ENCODE results near the gene PFDN1. TPM values are rescaled to one million over a fixed set of nuclear protein-coding genes. Genes with fewer than 3 reads are reported as not detected.

PFDN1 gene
- total RNA-seq, 2 experiments from 2014 or later, result 62.4 to 64.7 TPM

GRCh38 chr5:140328036-140328764, 25.3 kb upstream of the PFDN1 start:
- Mint-ChIP-seq H3K27ac (no peak overlapping the region), H3K36me3 (ENCODE audit: low read depth) (peaks cover 21% of the 10 kb centered on the region), H3K9me3 (ENCODE audit: insufficient read depth) (no peaks in the 10 kb centered on the region), H3K4me3 (no peak overlapping the region), H3K4me1 (ENCODE audit: low read depth) (no peaks in the 10 kb centered on the region), H3K27me3 (ENCODE audit: low read depth) (peaks cover 6% of the 10 kb centered on the region)
- no peak for ATAC-seq
- ChIA-PET POLR2A (interaction anchor here (0.7 to 1.1 kb wide), 2 partner anchors 8 to 186 kb away, joined by 3 to 4 read pairs; no protein-coding TSS in a partner anchor), CTCF (interaction anchor here (0.8 to 3.5 kb wide), 6 partner anchors 10 to 84 kb away, joined by 3 to 18 read pairs (median 5); partner anchors contain the start of gene HBEGF)
- DNase-seq, result no peak

- ChIA-PET POLR2A (interaction anchor here (1.1 kb wide), 1 partner anchor 8 kb away, joined by 4 read pairs; no protein-coding TSS in a partner anchor), CTCF (interaction anchor here (0.8 to 3.5 kb wide), 5 partner anchors 10 to 32 kb away, joined by 3 to 18 read pairs (median 5); partner anchors contain the start of gene HBEGF)
- Mint-ChIP-seq H3K4me1 (ENCODE audit: low read depth) (no peaks in the 10 kb centered on the region), H3K27ac (no peak overlapping the region), H3K36me3 (ENCODE audit: low read depth) (peaks cover 15% of the 10 kb centered on the region), H3K4me3 (no peak overlapping the region), H3K9me3 (ENCODE audit: insufficient read depth) (no peaks in the 10 kb centered on the region), H3K27me3 (ENCODE audit: low read depth) (peaks cover 6% of the 10 kb centered on the region)
- DNase-seq (no peak), ATAC-seq (no peak)
Measured at GRCh38 chr5:140327589-140327988, 24.7 kb upstream of the PFDN1 start.

- Mint-ChIP-seq H3K4me1 (ENCODE audit: low read depth) (no peaks in the 10 kb centered on the region), H3K27ac (no peak overlapping the region), H3K4me3 (no peak overlapping the region), H3K36me3 (ENCODE audit: low read depth) (no peaks in the 10 kb centered on the region), H3K27me3 (ENCODE audit: low read depth) (peaks cover 6% of the 10 kb centered on the region), H3K9me3 (ENCODE audit: insufficient read depth) (no peaks in the 10 kb centered on the region)
- ChIA-PET POLR2A (no interaction called here), CTCF (no interaction called here)
- no peak for ATAC-seq
- DNase-seq, result no peak
Measured at GRCh38 chr5:140325486-140325885, 22.6 kb upstream of the PFDN1 start.

- Mint-ChIP-seq H3K36me3 (ENCODE audit: low read depth) (no peaks in the 10 kb centered on the region), H3K27me3 (ENCODE audit: low read depth) (peaks cover 6% of the 10 kb centered on the region), H3K4me3 (no peak overlapping the region), H3K9me3 (ENCODE audit: insufficient read depth) (no peaks in the 10 kb centered on the region), H3K4me1 (ENCODE audit: low read depth) (no peaks in the 10 kb centered on the region), H3K27ac (no peak overlapping the region)
- ATAC-seq (no peak), DNase-seq (no peak)
- ChIA-PET CTCF (interaction anchor here (1.5 kb wide), 1 partner anchor 80 kb away, joined by 5 read pairs; no protein-coding TSS in a partner anchor), POLR2A (no interaction called here)
Measured at GRCh38 chr5:140324617-140325241, 21.8 kb upstream of the PFDN1 start.

- CTCF ChIA-PET, result interaction anchor here (1.5 kb wide), 1 partner anchor 79 kb away, joined by 5 read pairs; no protein-coding TSS in a partner anchor
Measured at GRCh38 chr5:140324041-140324600, 21.2 kb upstream of the PFDN1 start.

GRCh38 chr5:140322751-140323731, 20.1 kb upstream of the PFDN1 start:
- ChIA-PET POLR2A (no interaction called here), CTCF (interaction anchor here (1.5 to 1.6 kb wide), 2 partner anchors 29 to 78 kb away, joined by 5 read pairs; no protein-coding TSS in a partner anchor)
- no peaks in the 10 kb centered on the region for H3K4me1 Mint-ChIP-seq (ENCODE audit: low read depth)
- H3K9me3 Mint-ChIP-seq (ENCODE audit: insufficient read depth), result no peaks in the 10 kb centered on the region
- no peaks in the 10 kb centered on the region for H3K36me3 Mint-ChIP-seq (ENCODE audit: low read depth)
- H3K4me3 Mint-ChIP-seq, result no peak overlapping the region
- H3K27me3 Mint-ChIP-seq (ENCODE audit: low read depth), result peaks cover 6% of the 10 kb centered on the region
- ATAC-seq (no peak), DNase-seq (no peak)
- H3K27ac Mint-ChIP-seq, result no peak overlapping the region

More at GRCh38 chr5:140324041-140324600, 21.2 kb upstream of the PFDN1 start:
- Mint-ChIP-seq H3K4me3 (no peak overlapping the region), H3K27me3 (ENCODE audit: low read depth) (peaks cover 6% of the 10 kb centered on the region), H3K27ac (no peak overlapping the region), H3K36me3 (ENCODE audit: low read depth) (no peaks in the 10 kb centered on the region), H3K9me3 (ENCODE audit: insufficient read depth) (no peaks in the 10 kb centered on the region), H3K4me1 (ENCODE audit: low read depth) (no peaks in the 10 kb centered on the region)
- DNase-seq (no peak), ATAC-seq (no peak)
- POLR2A ChIA-PET, result no interaction called here

GRCh38 chr5:140321796-140322195, 18.9 kb upstream of the PFDN1 start:
- Mint-ChIP-seq H3K27ac (no peak overlapping the region), H3K27me3 (ENCODE audit: low read depth) (peaks cover 6% of the 10 kb centered on the region), H3K4me3 (no peak overlapping the region), H3K4me1 (ENCODE audit: low read depth) (no peaks in the 10 kb centered on the region), H3K36me3 (ENCODE audit: low read depth) (no peaks in the 10 kb centered on the region), H3K9me3 (ENCODE audit: insufficient read depth) (no peaks in the 10 kb centered on the region)
- DNase-seq, result no peak
- CTCF ChIA-PET, result interaction anchor here (0.6 to 2.0 kb wide), 4 partner anchors 30 to 1837 kb away, joined by 3 to 10 read pairs (median 3); no protein-coding TSS in a partner anchor
- POLR2A ChIA-PET, result no interaction called here
- no peak for ATAC-seq

GRCh38 chr5:140319833-140320232, 16.9 kb upstream of the PFDN1 start:
- CTCF ChIA-PET, result interaction anchor here (2.0 kb wide), 1 partner anchor 32 kb away, joined by 10 read pairs; no protein-coding TSS in a partner anchor
- POLR2A ChIA-PET, result no interaction called here
- no peaks in the 10 kb centered on the region for H3K36me3 Mint-ChIP-seq (ENCODE audit: low read depth)
- H3K9me3 Mint-ChIP-seq (ENCODE audit: insufficient read depth), result no peaks in the 10 kb centered on the region
- H3K27me3 Mint-ChIP-seq (ENCODE audit: low read depth), result peaks cover 1% of the 10 kb centered on the region
- H3K4me1 Mint-ChIP-seq (ENCODE audit: low read depth), result no peaks in the 10 kb centered on the region
- ATAC-seq, result no peak
- DNase-seq, result no peak
- no peak overlapping the region for H3K4me3 Mint-ChIP-seq
- no peak overlapping the region for H3K27ac Mint-ChIP-seq

- H3K27me3 Mint-ChIP-seq (ENCODE audit: low read depth), result no peaks in the 10 kb centered on the region
- H3K9me3 Mint-ChIP-seq (ENCODE audit: insufficient read depth), result no peaks in the 10 kb centered on the region
- no peaks in the 10 kb centered on the region for H3K36me3 Mint-ChIP-seq (ENCODE audit: low read depth)
- H3K4me3 Mint-ChIP-seq, result no peak overlapping the region
- ChIA-PET POLR2A (no interaction called here), CTCF (no interaction called here)
- no peak overlapping the region for H3K27ac Mint-ChIP-seq
- no peaks in the 10 kb centered on the region for H3K4me1 Mint-ChIP-seq (ENCODE audit: low read depth)
- DNase-seq, result no peak
- no peak for ATAC-seq
Measured at GRCh38 chr5:140318792-140319191, 15.9 kb upstream of the PFDN1 start.

GRCh38 chr5:140317859-140318258, 15.0 kb upstream of the PFDN1 start:
- DNase-seq (no peak), ATAC-seq (no peak)
- Mint-ChIP-seq H3K9me3 (ENCODE audit: insufficient read depth) (no peaks in the 10 kb centered on the region), H3K36me3 (ENCODE audit: low read depth) (no peaks in the 10 kb centered on the region), H3K4me1 (ENCODE audit: low read depth) (peaks cover 1% of the 10 kb centered on the region), H3K4me3 (no peak overlapping the region), H3K27me3 (ENCODE audit: low read depth) (no peaks in the 10 kb centered on the region), H3K27ac (no peak overlapping the region)
- ChIA-PET CTCF (interaction anchor here (1.0 kb wide), 1 partner anchor 34 kb away, joined by 3 read pairs; no protein-coding TSS in a partner anchor), POLR2A (no interaction called here)

GRCh38 chr5:140312791-140313189, 9.9 kb upstream of the PFDN1 start:
- CTCF ChIA-PET, result interaction anchor here (0.6 to 1.5 kb wide), 3 partner anchors 32 to 83 kb away, joined by 3 to 5 read pairs (median 4); no protein-coding TSS in a partner anchor
- peaks cover 14% of the 10 kb centered on the region for H3K4me1 Mint-ChIP-seq (ENCODE audit: low read depth)
- ATAC-seq, result no peak
- POLR2A ChIA-PET, result no interaction called here
- H3K27ac Mint-ChIP-seq, result no peak overlapping the region
- no peaks in the 10 kb centered on the region for H3K9me3 Mint-ChIP-seq (ENCODE audit: insufficient read depth)
- H3K4me3 Mint-ChIP-seq, result no peak overlapping the region
- peaks cover 13% of the 10 kb centered on the region for H3K27me3 Mint-ChIP-seq (ENCODE audit: low read depth)
- no peak for DNase-seq
- no peaks in the 10 kb centered on the region for H3K36me3 Mint-ChIP-seq (ENCODE audit: low read depth)
